Measurements from ENCODE around the gene ADAMTSL5.

The ADAMTSL5 gene

DNA sequence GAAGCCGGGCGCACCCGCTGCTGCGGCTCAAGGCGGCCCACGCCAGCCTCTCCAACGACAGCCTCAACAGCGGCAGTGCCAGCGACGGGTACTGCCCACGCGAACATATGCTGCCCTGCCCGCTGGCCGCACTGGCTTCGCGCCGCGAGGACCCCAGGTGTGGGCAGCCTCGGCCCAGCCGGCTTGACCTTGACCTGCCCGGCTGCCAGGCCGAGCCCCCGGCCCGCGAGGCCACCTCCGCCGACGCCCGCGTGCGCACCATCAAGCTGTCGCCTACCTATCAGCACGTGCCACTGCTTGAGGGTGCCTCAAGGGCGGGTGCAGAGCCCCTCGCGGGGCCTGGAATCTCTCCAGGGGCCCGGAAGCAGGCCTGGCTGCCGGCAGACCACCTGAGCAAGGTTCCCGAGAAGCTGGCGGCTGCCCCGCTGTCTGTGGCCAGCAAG, 46.8 kb downstream of the ADAMTSL5 start:
- H3K9ac ChIP-seq (ENCODE audit: low read length) = no peak overlapping the region
- peaks cover 12% of the 10 kb centered on the region; the same call in 1 of the 2 replicates for H3K4me1 ChIP-seq (ENCODE audit: low read length)
- H3F3A ChIP-seq (ENCODE audit: insufficient read depth, low read length) = 0 out of 2 replicates have a peak, but pooled peaks cover under 1% of the 10 kb centered on the region
- no peak overlapping the region for H3K27ac ChIP-seq (ENCODE audit: low read length)
- H3K4me3 ChIP-seq (ENCODE audit: low read length) = no peak overlapping the region
- TF ChIP-seq, protein P1, sequence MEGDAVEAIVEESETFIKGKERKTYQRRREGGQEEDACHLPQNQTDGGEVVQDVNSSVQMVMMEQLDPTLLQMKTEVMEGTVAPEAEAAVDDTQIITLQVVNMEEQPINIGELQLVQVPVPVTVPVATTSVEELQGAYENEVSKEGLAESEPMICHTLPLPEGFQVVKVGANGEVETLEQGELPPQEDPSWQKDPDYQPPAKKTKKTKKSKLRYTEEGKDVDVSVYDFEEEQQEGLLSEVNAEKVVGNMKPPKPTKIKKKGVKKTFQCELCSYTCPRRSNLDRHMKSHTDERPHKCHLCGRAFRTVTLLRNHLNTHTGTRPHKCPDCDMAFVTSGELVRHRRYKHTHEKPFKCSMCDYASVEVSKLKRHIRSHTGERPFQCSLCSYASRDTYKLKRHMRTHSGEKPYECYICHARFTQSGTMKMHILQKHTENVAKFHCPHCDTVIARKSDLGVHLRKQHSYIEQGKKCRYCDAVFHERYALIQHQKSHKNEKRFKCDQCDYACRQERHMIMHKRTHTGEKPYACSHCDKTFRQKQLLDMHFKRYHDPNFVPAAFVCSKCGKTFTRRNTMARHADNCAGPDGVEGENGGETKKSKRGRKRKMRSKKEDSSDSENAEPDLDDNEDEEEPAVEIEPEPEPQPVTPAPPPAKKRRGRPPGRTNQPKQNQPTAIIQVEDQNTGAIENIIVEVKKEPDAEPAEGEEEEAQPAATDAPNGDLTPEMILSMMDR (IDR thresholded peaks at IDR 0.05; ENCODE audit: low read length) = no peak
- no peak for TF ChIP-seq EZH2phosphoT487 (IDR thresholded peaks at IDR 0.05; ENCODE audit: low read length)
- TF ChIP-seq EZH2 (optimal IDR thresholded peaks at IDR 0.05; ENCODE audit: low read depth, low read length) = no peak
- no peaks in the 10 kb centered on the region for H3K79me2 ChIP-seq (ENCODE audit: low read length)
- no peak overlapping the region for H2AFZ ChIP-seq (ENCODE audit: low read length)
- peaks cover 2% of the 10 kb centered on the region; the same call in 1 of the 2 replicates for H4K20me1 ChIP-seq (ENCODE audit: insufficient read depth, low read length)
- no peaks in the 10 kb centered on the region for H3K9me2 ChIP-seq (replicated peaks; ENCODE audit: insufficient read depth, low read length)
- H3K4me2 ChIP-seq (ENCODE audit: low read depth, low read length) = no peak overlapping the region
- peaks cover 28% of the 10 kb centered on the region for H3K27me3 ChIP-seq (replicated peaks; ENCODE audit: insufficient read depth, low read length)
- H3K36me3 ChIP-seq (replicated peaks; ENCODE audit: insufficient read depth, low read length) = no peaks in the 10 kb centered on the region
- no peaks in the 10 kb centered on the region for H3K9me3 ChIP-seq (replicated peaks; ENCODE audit: insufficient read depth, low read length)
- no peak for DNase-seq

GRCh38 chr19:1465191-1466016, 47.4 kb downstream of the ADAMTSL5 start:
- Histone ChIP-seq H3K9me2 (replicated peaks; ENCODE audit: insufficient read depth, low read length) (no peaks in the 10 kb centered on the region), H4K20me1 (ENCODE audit: insufficient read depth, low read length) (no peaks in the 10 kb centered on the region; the same call in 1 of the 2 replicates), H2AFZ (ENCODE audit: low read length) (no peak overlapping the region), H3F3A (ENCODE audit: insufficient read depth, low read length) (no peaks in the 10 kb centered on the region), H3K4me1 (ENCODE audit: low read length) (peaks cover 6% of the 10 kb centered on the region; the same call in 1 of the 2 replicates), H3K4me2 (ENCODE audit: low read depth, low read length) (no peak overlapping the region), H3K27ac (ENCODE audit: low read length) (no peak overlapping the region), H3K4me3 (ENCODE audit: low read length) (no peak overlapping the region), H3K9ac (ENCODE audit: low read length) (no peak overlapping the region), H3K36me3 (replicated peaks; ENCODE audit: insufficient read depth, low read length) (no peaks in the 10 kb centered on the region), H3K79me2 (ENCODE audit: low read length) (no peaks in the 10 kb centered on the region), H3K27me3 (replicated peaks; ENCODE audit: insufficient read depth, low read length) (peaks cover 22% of the 10 kb centered on the region), H3K9me3 (replicated peaks; ENCODE audit: insufficient read depth, low read length) (no peaks in the 10 kb centered on the region)
- TF ChIP-seq, protein P1 (IDR thresholded peaks at IDR 0.05; ENCODE audit: low read length) = no peak
- TF ChIP-seq EZH2 (optimal IDR thresholded peaks at IDR 0.05; ENCODE audit: low read depth, low read length) (no peak), EZH2phosphoT487 (IDR thresholded peaks at IDR 0.05; ENCODE audit: low read length) (no peak)
- no peak for DNase-seq

DNA sequence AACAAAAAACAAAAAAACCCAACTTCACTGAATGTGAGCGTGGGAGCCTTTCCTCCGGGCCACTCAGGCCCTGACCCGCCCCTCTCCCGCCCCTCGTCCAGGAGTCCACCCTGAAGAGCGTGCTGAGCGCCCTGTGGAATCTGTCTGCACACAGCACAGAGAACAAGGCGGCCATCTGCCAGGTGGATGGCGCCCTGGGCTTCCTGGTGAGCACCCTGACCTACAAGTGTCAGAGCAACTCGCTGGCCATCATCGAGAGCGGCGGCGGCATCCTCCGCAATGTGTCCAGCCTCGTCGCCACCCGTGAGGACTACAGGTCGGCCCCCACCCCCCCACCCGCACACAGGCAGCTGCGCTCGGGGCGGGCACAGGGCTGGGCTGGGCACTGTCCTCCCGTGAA, 51.0 kb downstream of the ADAMTSL5 start:
- no peak overlapping the region for H3K27ac ChIP-seq (ENCODE audit: low read length)
- no peaks in the 10 kb centered on the region for H3F3A ChIP-seq (ENCODE audit: insufficient read depth, low read length)
- H3K4me3 ChIP-seq (ENCODE audit: low read length) = no peak overlapping the region
- peaks cover 16% of the 10 kb centered on the region; the same call in 1 of the 2 replicates for H3K27me3 ChIP-seq (replicated peaks; ENCODE audit: insufficient read depth, low read length)
- DNase-seq = no peak
- H3K9me2 ChIP-seq (replicated peaks; ENCODE audit: insufficient read depth, low read length) = no peaks in the 10 kb centered on the region
- no peaks in the 10 kb centered on the region for H3K36me3 ChIP-seq (replicated peaks; ENCODE audit: insufficient read depth, low read length)
- TF ChIP-seq, protein P1 (IDR thresholded peaks at IDR 0.05; ENCODE audit: low read length) = no peak
- no peak for TF ChIP-seq EZH2 (optimal IDR thresholded peaks at IDR 0.05; ENCODE audit: low read depth, low read length)
- no peak for TF ChIP-seq EZH2phosphoT487 (IDR thresholded peaks at IDR 0.05; ENCODE audit: low read length)
- no peak overlapping the region for H3K9ac ChIP-seq (ENCODE audit: low read length)
- no peaks in the 10 kb centered on the region for H3K9me3 ChIP-seq (replicated peaks; ENCODE audit: insufficient read depth, low read length)
- no peaks in the 10 kb centered on the region for H3K79me2 ChIP-seq (ENCODE audit: low read length)
- H3K4me1 ChIP-seq (ENCODE audit: low read length) = no peaks in the 10 kb centered on the region
- H4K20me1 ChIP-seq (ENCODE audit: insufficient read depth, low read length) = no peaks in the 10 kb centered on the region
- no peak overlapping the region for H3K4me2 ChIP-seq (ENCODE audit: low read depth, low read length)
- no peak overlapping the region for H2AFZ ChIP-seq (ENCODE audit: low read length)

Measured in MM.1S (cell line).